ENCODE data around the gene LARGE1.

DNA sequence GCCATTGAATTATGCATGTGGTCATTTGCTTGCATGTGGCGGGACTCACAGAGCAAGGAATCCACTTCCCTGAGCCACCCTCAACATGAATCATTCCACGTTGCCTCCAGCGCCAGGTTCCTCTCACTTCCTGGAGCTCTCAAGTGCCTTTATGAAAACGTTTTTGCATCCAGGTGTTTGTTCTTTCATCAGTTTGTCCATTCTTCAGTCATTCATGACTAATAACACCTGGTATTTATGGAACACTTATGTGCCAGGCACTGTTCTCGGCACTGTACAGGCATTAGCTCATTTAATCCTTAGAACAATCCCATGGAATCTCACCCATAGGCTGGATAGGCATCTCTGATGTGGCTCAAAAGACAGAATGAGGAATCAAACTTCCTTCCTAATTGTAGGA lies 606.0 kb downstream of the LARGE1 start:
- no peak for TF ChIP-seq POLR2A (IDR thresholded peaks at IDR 0.05)
- TF ChIP-seq, protein P1, sequence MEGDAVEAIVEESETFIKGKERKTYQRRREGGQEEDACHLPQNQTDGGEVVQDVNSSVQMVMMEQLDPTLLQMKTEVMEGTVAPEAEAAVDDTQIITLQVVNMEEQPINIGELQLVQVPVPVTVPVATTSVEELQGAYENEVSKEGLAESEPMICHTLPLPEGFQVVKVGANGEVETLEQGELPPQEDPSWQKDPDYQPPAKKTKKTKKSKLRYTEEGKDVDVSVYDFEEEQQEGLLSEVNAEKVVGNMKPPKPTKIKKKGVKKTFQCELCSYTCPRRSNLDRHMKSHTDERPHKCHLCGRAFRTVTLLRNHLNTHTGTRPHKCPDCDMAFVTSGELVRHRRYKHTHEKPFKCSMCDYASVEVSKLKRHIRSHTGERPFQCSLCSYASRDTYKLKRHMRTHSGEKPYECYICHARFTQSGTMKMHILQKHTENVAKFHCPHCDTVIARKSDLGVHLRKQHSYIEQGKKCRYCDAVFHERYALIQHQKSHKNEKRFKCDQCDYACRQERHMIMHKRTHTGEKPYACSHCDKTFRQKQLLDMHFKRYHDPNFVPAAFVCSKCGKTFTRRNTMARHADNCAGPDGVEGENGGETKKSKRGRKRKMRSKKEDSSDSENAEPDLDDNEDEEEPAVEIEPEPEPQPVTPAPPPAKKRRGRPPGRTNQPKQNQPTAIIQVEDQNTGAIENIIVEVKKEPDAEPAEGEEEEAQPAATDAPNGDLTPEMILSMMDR (IDR thresholded peaks at IDR 0.05) = no peak
- no peak for TF ChIP-seq POLR2AphosphoS5 (IDR thresholded peaks at IDR 0.05; ENCODE audit: insufficient read depth in 1 of 2, low read depth in 1 of 2)
